ENCODE data around the gene SMIM32. TPM values are rescaled to one million over a fixed set of nuclear protein-coding genes. Genes with fewer than 3 reads are reported as not detected.

Gene SMIM32
- total and polyA plus RNA-seq, 9 of the 15 experiments (the other 6 are each of a cell fraction or from before 2014, with no cell fraction given), result not detected

GRCh38 chr5:136146201-136146600 is 46.8 kb downstream of the SMIM32 start (continued):
- TF ChIP-seq HOMEZ (CRISPR knock-in tag; IDR thresholded peaks at IDR 0.05) (no peak), ZNF511 (CRISPR knock-in tag; IDR thresholded peaks at IDR 0.05) (no peak), E2F6 (IDR thresholded peaks at IDR 0.05; ENCODE audit: borderline replicate concordance in 1 of 2, extremely low read depth in 1 of 2, insufficient read depth in 1 of 2, insufficient read length in 1 of 2, low read depth in 1 of 2, low read length in 1 of 2, poor library complexity in 1 of 2, severe bottlenecking in 1 of 2) (no peak)

GRCh38 chr5:136145030-136145429 is 47.9 kb downstream of the SMIM32 start:
- WGBS (ENCODE audit: insufficient coverage, low coverage, missing lambda C conversion rate), result 68% methylated on average over 2 of the region's 2 CpGs
- H4K20me1 ChIP-seq (replicated peaks; ENCODE audit: control insufficient read depth, insufficient read depth, low read length), result peaks cover 17% of the 10 kb centered on the region; the same call in 1 of the 2 replicates
- no peak for FAIRE-seq

More at GRCh38 chr5:136145030-136145429, 47.9 kb downstream of the SMIM32 start:
- no peak overlapping the region for H3K4me3 ChIP-seq
- intact Hi-C loops (cut with micrococcal nuclease), result no loop called here
- no peaks in the 10 kb centered on the region for H3K27me3 ChIP-seq (ENCODE audit: control insufficient read depth in 2 of 2, insufficient read depth in 2 of 2, low read length in 2 of 2)
- ChIA-PET POLR2A (interaction anchor here (0.6 kb wide), 1 partner anchor 16 kb away, joined by 3 read pairs; no protein-coding TSS in a partner anchor), CTCF (ENCODE audit: low intra/inter-chr PET ratio) (no interaction called here)
- no peaks in the 10 kb centered on the region; a peak in 2 of 5 replicates for H3K4me1 ChIP-seq (replicated peaks in 1 of 2; ENCODE audit: control insufficient read depth in 2 of 2, insufficient read depth in 2 of 2, low read length in 2 of 2)
- H3K9ac ChIP-seq (ENCODE audit: insufficient read depth in 1 of 2, low read depth in 2 of 2, low read length in 2 of 2), result no peak overlapping the region
- no peaks in the 10 kb centered on the region for H3K9me1 ChIP-seq (ENCODE audit: control insufficient read depth, insufficient read depth, low read length)
- in situ Hi-C loops (cut with MboI), result no loop called here
- H3K4me2 ChIP-seq (ENCODE audit: insufficient read depth, low read length), result no peak overlapping the region
- ATAC-seq, result no peak
- no peak overlapping the region for H3K27ac ChIP-seq (ENCODE audit: extremely low read depth, low read depth, low read length)
- H2AFZ ChIP-seq (ENCODE audit: low read depth, low read length), result no peak overlapping the region
- no peaks in the 10 kb centered on the region; the same call in 2 of the 3 replicates for H3K36me3 ChIP-seq (ENCODE audit: control insufficient read depth, insufficient read depth, low read length)
- peaks cover 96% of the 10 kb centered on the region for H3K79me2 ChIP-seq (ENCODE audit: control insufficient read depth, insufficient read depth, low read length)
- TF ChIP-seq NFATC3 (IDR thresholded peaks at IDR 0.05) (no peak), SRSF1 (IDR thresholded peaks at IDR 0.05; ENCODE audit: low read depth, low read length) (no peak), HIVEP1 (CRISPR knock-in tag; IDR thresholded peaks at IDR 0.05) (no peak), PHB2 (IDR thresholded peaks at IDR 0.05; ENCODE audit: low read depth) (no peak), ZNF57 (CRISPR knock-in tag; IDR thresholded peaks at IDR 0.05) (no peak)
- no peak for DNase-seq (ENCODE audit: extremely low read depth in 1 of 4, low spot score in 3 of 4)
- H3K9me3 ChIP-seq (replicated peaks; ENCODE audit: control insufficient read depth, insufficient read depth, low read depth, low read length), result no peaks in the 10 kb centered on the region
- BruUV-seq (replicated peaks), result no TSS peak

All from K562 (cell line).